WTC11 (cell line): ENCODE results near the gene PLS1.

ENCODE experiments used
- CREM ChIP-seq: sonication (generic); formaldehyde crosslinking; IDR thresholded peaks from 2 replicates; pipeline ENCODE4 v1.8.1; 2022; ENCODE audit warnings: mild to moderate bottlenecking, missing genetic modification reagents, moderate library complexity
- ESRRA ChIP-seq: sonication (generic); formaldehyde crosslinking; IDR thresholded peaks from 2 replicates; pipeline ENCODE4 v1.8.1; 2022; ENCODE audit warnings: mild to moderate bottlenecking, missing genetic modification reagents, borderline replicate concordance
- ETV6 ChIP-seq: sonication (generic); formaldehyde crosslinking; IDR thresholded peaks from 2 replicates; pipeline ENCODE4 v1.8.1; 2022; ENCODE audit warnings: mild to moderate bottlenecking, missing genetic modification reagents
- FOXP1 ChIP-seq: sonication (generic); formaldehyde crosslinking; IDR thresholded peaks from 2 replicates; pipeline ENCODE4 v1.8.0; 2022; ENCODE audit warnings: missing genetic modification reagents, mild to moderate bottlenecking, moderate library complexity, borderline replicate concordance
- JUN ChIP-seq: sonication (generic); formaldehyde crosslinking; IDR thresholded peaks from 2 replicates; pipeline ENCODE4 v1.8.0; 2023; ENCODE audit warnings: mild to moderate bottlenecking, missing genetic modification reagents
- MXD4 ChIP-seq: fragments of 250-450 bp; sonication (Bioruptor Pico); IDR thresholded peaks from 2 replicates; pipeline ENCODE4 v1.8.0; 2021; ENCODE audit warnings: mild to moderate bottlenecking, moderate library complexity, borderline replicate concordance
- SP1 ChIP-seq: sonication (generic); formaldehyde crosslinking; conservative IDR thresholded peaks from 2 replicates; pipeline ENCODE4 v1.8.1; 2022; ENCODE audit warnings: missing genetic modification reagents
- TP53 ChIP-seq: sonication (generic); formaldehyde crosslinking; IDR thresholded peaks from 2 replicates; pipeline ENCODE4 v1.8.1; 2023; ENCODE audit warnings: mild to moderate bottlenecking, missing genetic modification reagents
- ZNF121 ChIP-seq: sonication (generic); formaldehyde crosslinking; IDR thresholded peaks from 2 replicates; pipeline ENCODE4 v1.8.0; 2023; ENCODE audit warnings: missing genetic modification reagents
- ZNF423 ChIP-seq: fragments of 250-450 bp; sonication (Bioruptor Pico); IDR thresholded peaks from 2 replicates; pipeline ENCODE4 v2.1.2; 2022; ENCODE audit warnings: mild to moderate bottlenecking, moderate library complexity
- TF ChIP-seq, protein P1 (sequence below): fragments of 200-600 bp; IDR thresholded peaks from 2 replicates; pipeline ENCODE4 v1.8.0; 2022; ENCODE audit warnings: antibody characterized with exemption
- TF ChIP-seq, protein P2 (sequence below): sonication (generic); formaldehyde crosslinking; IDR thresholded peaks from 2 replicates; pipeline ENCODE4 v1.8.1; 2022; ENCODE audit warnings: mild to moderate bottlenecking, moderate library complexity, missing genetic modification reagents
- TF ChIP-seq, protein P3 (sequence below): sonication (generic); formaldehyde crosslinking; IDR thresholded peaks from 2 replicates; pipeline ENCODE4 v1.8.0; 2022; ENCODE audit warnings: mild to moderate bottlenecking, missing genetic modification reagents

DNA sequence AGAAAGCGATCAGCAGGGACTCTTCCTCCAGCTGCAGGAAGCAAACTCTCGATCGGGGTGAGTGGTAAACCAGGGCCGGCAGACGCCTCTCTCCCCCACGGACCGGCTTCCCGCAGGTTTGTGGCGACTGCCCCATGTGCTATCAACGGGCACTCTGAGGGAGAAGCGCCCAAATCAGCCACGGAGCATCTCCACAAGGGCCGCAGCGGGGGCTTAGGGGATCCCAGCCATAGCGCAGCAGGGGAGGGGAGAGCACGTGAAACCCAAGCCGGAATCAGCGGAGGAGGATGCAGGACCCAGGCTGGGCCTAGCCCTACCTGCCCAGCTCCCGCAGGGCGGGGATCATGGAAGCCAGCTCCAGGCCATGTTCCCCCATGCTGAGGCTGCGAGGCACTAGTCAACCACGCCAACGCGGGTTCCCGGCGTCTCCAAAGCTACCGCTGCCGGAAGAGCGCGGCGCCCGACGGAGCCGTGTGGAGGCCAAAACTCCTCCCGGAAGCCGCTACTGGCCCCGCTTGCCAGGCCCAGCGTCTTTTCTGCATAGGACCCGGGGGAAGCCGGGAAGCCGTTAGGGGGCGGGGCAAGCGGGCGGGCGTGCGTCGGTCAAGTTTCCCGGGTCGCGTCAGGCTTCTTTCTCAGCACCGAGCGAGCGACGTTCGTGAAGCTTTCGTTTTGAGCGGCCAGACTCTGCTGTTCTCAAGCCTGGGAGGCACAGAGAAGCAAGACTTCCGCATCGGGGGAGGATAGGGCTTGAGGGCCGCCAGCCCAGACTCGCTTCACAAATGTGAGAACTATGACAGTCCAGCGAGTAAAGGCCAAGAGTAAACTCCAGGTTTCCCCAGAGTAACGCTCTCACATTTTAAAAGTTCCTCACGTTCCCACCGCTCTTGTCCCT lies 17.6 kb upstream of the PLS1 start, which contains the start of gene ATR:
- TF ChIP-seq, protein P1, sequence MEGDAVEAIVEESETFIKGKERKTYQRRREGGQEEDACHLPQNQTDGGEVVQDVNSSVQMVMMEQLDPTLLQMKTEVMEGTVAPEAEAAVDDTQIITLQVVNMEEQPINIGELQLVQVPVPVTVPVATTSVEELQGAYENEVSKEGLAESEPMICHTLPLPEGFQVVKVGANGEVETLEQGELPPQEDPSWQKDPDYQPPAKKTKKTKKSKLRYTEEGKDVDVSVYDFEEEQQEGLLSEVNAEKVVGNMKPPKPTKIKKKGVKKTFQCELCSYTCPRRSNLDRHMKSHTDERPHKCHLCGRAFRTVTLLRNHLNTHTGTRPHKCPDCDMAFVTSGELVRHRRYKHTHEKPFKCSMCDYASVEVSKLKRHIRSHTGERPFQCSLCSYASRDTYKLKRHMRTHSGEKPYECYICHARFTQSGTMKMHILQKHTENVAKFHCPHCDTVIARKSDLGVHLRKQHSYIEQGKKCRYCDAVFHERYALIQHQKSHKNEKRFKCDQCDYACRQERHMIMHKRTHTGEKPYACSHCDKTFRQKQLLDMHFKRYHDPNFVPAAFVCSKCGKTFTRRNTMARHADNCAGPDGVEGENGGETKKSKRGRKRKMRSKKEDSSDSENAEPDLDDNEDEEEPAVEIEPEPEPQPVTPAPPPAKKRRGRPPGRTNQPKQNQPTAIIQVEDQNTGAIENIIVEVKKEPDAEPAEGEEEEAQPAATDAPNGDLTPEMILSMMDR, result no peak
- TF ChIP-seq ETV6 (CRISPR knock-in tag) (peak; percentile 98), MXD4 (CRISPR knock-in tag) (no peak), ZNF423 (peak; percentile 94), ESRRA (CRISPR knock-in tag) (peak; percentile 55; the same call in 1 of the 2 replicates), TP53 (CRISPR knock-in tag) (peak; percentile 90), JUN (CRISPR knock-in tag) (no peak; the same call in 1 of the 2 replicates), ZNF121 (CRISPR knock-in tag) (peak; percentile 84; the same call in 1 of the 2 replicates), FOXP1 (CRISPR knock-in tag) (peak; percentile 98), SP1 (CRISPR knock-in tag) (peak; percentile 98), CREM (CRISPR knock-in tag) (peak; percentile 75)
- TF ChIP-seq, protein P2, sequence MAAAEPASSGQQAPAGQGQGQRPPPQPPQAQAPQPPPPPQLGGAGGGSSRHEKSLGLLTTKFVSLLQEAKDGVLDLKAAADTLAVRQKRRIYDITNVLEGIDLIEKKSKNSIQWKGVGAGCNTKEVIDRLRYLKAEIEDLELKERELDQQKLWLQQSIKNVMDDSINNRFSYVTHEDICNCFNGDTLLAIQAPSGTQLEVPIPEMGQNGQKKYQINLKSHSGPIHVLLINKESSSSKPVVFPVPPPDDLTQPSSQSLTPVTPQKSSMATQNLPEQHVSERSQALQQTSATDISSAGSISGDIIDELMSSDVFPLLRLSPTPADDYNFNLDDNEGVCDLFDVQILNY (CRISPR knock-in tag), result peak; percentile 97
- TF ChIP-seq, protein P3, sequence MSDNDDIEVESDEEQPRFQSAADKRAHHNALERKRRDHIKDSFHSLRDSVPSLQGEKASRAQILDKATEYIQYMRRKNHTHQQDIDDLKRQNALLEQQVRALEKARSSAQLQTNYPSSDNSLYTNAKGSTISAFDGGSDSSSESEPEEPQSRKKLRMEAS (CRISPR knock-in tag), result peak; percentile 98
